ENCODE data around the gene SEC31A.

The SEC31A gene

GRCh38 chr4:82791179-82791578, 99.8 kb downstream of the SEC31A start:
- DNase-seq: no peak

DNA sequence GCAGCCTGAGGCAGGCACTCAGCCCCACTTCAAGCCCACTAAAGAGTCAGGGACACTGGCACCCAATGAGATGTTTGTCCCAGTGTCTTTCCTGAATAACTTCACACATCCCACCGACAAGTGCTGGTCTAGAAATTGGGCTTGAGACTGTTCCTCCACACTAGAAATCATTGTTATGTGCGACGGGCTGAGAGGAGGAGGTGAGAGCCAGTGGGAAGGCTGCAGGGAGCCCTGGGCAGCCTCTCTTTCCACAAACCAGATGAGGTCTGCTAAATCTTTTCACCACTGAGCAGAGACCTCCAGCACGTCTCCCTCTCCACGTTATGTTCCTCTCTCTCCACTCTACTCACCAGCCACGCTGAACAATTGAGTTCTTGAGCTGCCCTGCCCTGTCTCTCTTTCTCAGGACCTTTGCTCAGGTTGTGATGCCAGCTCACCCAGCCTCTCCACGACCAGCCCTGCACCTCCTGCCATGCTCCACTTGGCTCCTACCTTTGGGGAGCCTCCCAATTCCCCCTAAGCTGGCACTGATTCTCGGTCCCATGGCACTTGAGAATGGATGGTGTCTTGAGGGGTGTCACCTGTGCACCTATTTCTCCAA, 100.8 kb downstream of the SEC31A start:
- no peak for DNase-seq

DNA sequence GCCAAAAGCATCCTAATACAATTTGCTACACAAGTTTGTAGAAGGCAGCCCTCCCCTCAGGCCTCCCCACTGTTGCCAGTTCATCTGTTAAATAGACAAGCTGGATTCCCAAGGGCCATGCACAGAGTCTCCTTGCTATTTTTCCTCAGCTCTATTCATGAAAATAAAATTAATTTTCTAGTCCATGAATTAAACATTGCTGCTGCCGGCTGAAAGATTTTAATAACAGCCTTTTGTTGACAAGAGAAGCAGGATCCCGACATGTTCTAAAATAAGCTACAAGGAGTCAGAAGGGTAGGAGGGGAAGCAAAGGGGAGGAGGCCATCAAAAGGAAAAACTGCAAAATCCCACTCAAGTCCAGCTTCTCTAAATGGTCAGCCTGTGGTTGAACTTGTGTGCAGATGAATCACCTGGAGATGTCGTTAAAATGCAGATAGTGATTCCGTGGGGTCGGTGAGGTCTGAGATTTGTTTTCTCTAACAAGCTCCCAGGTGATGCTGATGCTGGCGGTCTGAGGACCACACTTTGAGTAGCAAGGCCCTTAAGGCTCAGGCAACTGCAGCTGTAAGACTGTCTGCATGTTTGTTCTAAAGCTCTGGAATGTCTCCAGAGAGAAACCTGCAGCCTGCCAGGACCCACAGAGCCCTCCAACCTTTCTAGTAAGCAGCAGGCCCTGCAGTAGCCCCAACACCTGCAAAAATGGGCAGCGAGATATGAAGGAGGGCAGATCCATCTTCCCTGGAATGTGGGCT, 101.8 kb downstream of the SEC31A start:
- no peak for DNase-seq

DNA sequence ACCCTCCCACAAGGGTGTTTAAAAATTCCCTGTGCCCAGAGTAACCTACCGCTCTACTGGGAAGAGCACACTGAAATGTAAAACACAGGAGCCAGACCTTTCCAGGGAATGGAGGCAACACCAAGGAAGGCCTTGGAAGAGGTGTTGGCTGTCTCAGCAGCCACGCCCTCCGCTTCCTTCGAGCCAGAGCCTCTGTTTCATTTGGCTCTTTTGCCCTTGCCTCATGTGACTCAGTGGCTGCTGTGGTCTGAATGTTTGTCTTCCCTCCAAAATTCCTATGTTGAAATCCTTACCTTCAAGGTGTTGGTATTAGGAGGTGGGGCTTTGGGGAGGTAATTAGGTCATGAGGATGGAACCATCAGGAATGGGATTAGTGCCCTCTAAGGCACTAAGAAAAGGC, 103.6 kb downstream of the SEC31A start:
- no peak for DNase-seq

DNA sequence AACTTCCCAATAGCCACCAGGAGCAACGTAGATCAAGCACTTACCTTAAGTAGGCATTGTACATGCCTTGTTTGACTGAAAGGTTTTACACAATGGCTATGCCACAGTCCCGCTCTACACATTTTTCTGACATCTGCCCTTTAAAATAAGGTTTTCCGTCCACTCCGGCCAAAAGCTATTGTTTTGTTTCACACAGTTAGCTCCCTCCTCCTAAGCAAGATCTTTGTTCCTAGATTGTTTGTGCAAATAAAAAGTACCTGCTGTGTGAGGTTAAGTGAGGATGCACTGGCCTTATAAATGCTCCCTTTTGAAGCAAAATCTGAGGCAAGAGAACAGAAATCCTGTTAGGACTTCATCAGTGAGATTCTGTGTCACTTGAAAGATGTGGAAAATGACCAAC, 104.1 kb downstream of the SEC31A start:
- DNase-seq: no peak

DNA sequence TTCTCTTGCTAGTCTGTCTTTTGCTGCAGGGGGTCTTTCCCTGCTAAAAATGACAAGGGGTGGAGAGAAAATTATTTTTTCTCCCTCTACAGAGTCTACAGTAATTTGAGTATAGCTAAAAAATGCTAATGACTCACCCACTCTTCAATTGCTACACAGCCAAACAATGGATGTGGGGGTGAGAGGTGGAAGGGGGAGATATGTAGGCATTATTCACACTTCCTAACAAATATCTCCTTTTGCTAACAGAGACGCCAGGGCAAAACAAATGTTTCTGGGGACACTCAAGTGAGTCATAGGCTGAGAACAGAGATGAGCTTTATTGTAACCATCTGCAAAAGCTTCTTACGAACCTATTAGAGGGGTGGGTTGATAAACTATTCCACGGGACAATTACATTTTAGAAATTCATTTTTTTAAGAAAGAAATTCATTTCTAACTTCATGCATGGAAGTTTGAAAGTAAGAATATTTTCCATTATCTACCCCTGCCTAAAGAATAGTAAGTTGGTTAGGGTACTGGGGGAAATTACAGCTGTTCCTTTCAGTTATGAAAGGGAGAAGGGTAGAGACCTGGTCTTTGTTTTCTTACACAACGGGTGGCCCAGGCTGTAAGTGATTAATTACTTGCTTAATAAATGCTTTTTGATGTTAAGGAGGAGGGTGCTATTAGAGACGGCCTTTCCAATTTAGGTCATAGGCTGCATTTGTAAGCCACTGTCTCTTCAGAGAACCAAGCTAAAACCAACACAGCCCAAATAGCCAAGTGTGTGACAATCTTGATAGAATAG, 105.1 kb downstream of the SEC31A start:
- DNase-seq: peak; percentile 6

DNA sequence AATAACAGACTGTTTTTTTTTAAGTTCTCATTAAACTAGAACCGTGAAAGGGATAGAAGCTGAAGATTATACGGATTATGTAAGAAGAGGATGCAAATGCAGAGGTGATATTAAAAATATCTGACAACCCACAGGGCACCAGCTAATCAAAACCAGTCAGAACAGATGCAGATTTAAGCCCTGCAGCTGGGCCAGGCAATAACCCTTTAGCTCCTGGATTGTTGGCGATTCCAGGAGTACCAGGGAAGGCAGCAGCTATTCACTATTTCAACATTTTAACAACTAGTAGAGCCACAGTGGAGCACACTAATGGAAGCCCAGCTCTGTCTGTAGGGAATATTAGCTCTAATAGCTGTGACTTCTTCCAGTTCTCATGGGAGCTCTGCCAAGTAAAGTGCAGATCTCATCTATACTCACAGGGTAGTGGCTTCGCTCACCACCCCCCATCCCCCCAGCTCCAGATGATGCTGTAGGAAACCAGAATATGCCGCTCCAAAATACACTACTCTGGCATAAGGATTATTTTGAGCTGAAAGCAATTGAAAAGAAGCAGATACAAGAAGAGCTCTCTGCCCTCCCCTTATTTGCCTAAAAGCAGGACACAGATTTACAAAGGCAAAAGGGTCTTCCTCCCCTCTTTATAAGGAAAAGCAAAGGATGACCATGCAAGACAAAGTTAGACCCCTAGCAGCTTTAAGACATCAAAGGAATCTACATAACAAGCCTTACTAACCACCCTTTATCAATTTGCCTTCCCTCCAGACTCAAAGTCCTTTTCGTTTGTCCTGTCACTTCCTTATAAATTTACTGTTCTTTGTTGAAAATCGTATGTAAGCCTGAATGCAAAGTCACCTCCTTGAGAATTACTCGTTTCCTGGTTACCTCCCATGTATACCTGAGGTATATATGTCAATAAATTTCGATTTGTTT, 106.0 kb downstream of the SEC31A start:
- DNase-seq: peak; percentile 26

GRCh38 chr4:82782626-82783345, 108.2 kb downstream of the SEC31A start:
- DNase-seq: no peak

- peak; percentile 82 for DNase-seq
Observed at GRCh38 chr4:82780752-82781231, 110.2 kb downstream of the SEC31A start.

DNA sequence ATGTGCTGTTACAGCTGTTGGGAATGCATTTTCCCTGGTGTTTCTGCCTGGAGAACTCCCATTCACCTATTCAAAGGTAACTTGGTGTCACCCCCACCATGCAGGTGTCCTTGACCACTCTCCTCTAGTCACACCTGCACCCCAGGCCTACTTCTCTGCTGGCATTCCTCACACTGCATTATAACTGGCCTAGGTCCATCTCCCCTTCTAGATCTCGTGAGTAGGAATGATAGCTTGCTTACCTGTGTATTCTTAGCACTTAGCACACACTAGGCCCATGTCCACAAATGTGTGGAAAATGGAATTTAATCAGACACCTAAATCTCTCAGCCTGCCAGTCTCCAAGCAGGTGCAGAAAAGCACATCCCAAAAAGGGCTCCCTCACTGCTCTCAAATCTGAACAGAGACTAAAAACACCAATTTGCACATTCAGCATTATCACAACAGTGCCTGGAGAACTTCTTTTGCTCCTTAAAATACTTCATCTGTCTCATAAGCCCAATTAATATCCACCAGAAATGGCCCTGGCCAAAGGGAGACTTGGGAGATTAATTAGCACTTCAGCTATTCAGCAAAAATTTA, 110.7 kb downstream of the SEC31A start:
- no peak for DNase-seq

DNA sequence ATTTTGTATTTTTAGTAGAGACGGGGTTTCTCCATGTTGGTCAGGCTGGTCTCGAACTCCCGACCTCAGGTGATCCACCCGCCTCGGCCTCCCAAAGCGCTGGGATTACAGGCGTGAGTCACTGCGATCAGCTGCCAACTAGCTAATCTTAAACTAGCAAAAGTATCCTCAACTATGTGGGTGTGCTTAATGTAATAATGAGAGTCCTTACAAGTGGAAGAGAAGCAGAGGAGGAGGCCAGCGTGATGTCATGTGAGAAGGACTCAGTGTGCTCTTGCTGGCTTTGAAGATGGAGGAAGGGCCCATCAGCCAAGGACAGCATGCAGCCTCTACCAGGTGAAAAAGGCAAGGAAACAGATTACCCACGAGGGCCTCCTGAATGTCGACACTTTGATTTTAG, 111.9 kb downstream of the SEC31A start:
- no peak for DNase-seq

- DNase-seq: no peak
Observed at GRCh38 chr4:82777857-82778525, 113.0 kb downstream of the SEC31A start.

GRCh38 chr4:82776925-82777542, 113.9 kb downstream of the SEC31A start:
- no peak for DNase-seq

GRCh38 chr4:82775243-82775642, 115.7 kb downstream of the SEC31A start:
- no peak for DNase-seq

DNA sequence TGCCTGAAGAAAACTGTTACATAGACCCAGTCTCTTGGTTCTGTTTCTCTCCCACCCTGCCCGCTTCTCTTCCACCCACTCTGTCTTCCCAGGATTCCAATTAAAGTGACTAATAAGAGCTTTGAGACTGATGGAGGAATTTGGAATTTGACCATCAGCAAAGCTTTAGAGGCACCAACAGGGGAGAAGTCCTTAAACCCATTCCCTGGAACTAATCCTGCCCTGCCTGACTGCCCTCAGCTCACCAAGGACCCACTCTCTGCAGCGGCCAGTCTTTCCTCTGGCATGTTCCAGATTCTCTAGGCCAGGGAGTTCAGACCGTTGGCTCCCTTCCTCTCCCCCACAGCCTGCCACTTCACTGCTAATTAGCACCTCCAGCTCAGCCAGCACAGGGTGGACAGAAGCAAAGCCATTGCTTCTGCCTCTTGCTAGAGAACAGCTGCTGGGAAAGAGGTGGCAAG, 116.2 kb downstream of the SEC31A start:
- no peak for DNase-seq

GRCh38 chr4:82773057-82773456, 117.9 kb downstream of the SEC31A start:
- DNase-seq: no peak

- no peak for DNase-seq
Observed at GRCh38 chr4:82770607-82771006, 120.3 kb downstream of the SEC31A start.
